HCT116 (cell line): Measurements from ENCODE around the gene ARFIP2. TPM values are rescaled to one million over a fixed set of nuclear protein-coding genes. Genes with fewer than 3 reads are reported as not detected.

Experiments
- ATAC-seq: fragments of 200-7000 bp; cut with Tn5 transposase; 2 replicates; pipeline ENCODE4 v1.9.1; 2020; ENCODE audit warnings: mild to moderate bottlenecking, moderate library complexity
- BruUV-seq: library from RNA; stranded (reverse); fragments of 400-500 nt; replicated peaks from 2 replicates; lab custom pipeline; 2021; lab: Mats Ljungman, UMichigan
- CTCF ChIA-PET: fragments of 300-600 bp; sonication (Branson Sonifier 250); formaldehyde crosslinking; loops from one replicate; lab custom pipeline; 2021; ENCODE audit warnings: antibody characterized with exemption; lab: Charles Lee
- POLR2A ChIA-PET: fragments of 300-600, 350-600 bp; sonication (Branson Sonifier 250); formaldehyde crosslinking; loops from one replicate; lab custom pipeline; 2021; ENCODE audit warnings: antibody characterized with exemption; lab: Charles Lee
- RAD21 ChIA-PET, 2 experiments: fragments of 300-600 bp; sonication (Branson Sonifier 250); formaldehyde crosslinking; loops; one replicate each; lab custom pipeline; 2023; ENCODE audit warnings: low total read pairs in 2 of 2; ENCODE audit not compliant: uncharacterized antibody in 2 of 2, unreplicated experiment in 2 of 2, low non-redundant PET in 1 of 2; lab: Charles Lee
- DNase-seq: peaks from one replicate; pipeline ENCODE4 v3.0.0-alpha.2; 2010; ENCODE audit warnings: low read depth, low spot score
- H2AFZ ChIP-seq: fragments of 200-600 bp; shearing (Covaris generic), sonication (generic); 2 replicates; pipeline ENCODE4 v1.6.1; 2017; ENCODE audit warnings: low read depth, mixed run types, mixed read lengths, antibody characterized with exemption, low read length; ENCODE audit not compliant: poor library complexity, severe bottlenecking
- H3K27ac ChIP-seq: 2 replicates; pipeline ENCODE4 v1.5.1; 2012; ENCODE audit warnings: low read depth, low read length
- H3K27me3 ChIP-seq: fragments of 200-600 bp; sonication (generic); 2 replicates; pipeline ENCODE4 v1.6.1; 2016; ENCODE audit warnings: mixed run types, low read length, mixed read lengths; ENCODE audit not compliant: insufficient read depth
- H3K36me3 ChIP-seq, 2 experiments: fragments of 200-500 bp in 1 of 2; fragments of 200-600 bp in 1 of 2; sonication (Bioruptor generic) in 1 of 2; sonication (generic) in 1 of 2; 2 replicates each; pipeline versions ENCODE4 v1.5.1 to v1.6.1; 2014 to 2016; ENCODE audit warnings: low read length in 2 of 2, inconsistent platforms in 1 of 2, mixed read lengths in 1 of 2, mixed run types in 1 of 2; ENCODE audit not compliant: insufficient read depth in 2 of 2, control insufficient read depth in 1 of 2
- H3K4me1 ChIP-seq, 2 experiments: fragments of 200-600 bp in 1 of 2; sonication (generic) in 1 of 2; 2 replicates each; pipeline versions ENCODE4 v1.5.1 to v1.6.1; 2012 to 2017; ENCODE audit warnings: low read length in 2 of 2, inconsistent platforms in 1 of 2, mild to moderate bottlenecking in 1 of 2, mixed read lengths in 1 of 2, mixed run types in 1 of 2, moderate library complexity in 1 of 2; ENCODE audit not compliant: insufficient read depth in 2 of 2, control insufficient read depth in 1 of 2
- H3K4me2 ChIP-seq: fragments of 200-600 bp; sonication (generic); 2 replicates; pipeline ENCODE4 v1.6.1; 2017; ENCODE audit warnings: mixed run types, low read length, mixed read lengths
- H3K4me3 ChIP-seq, 2 experiments: fragments of 200-600 bp in 1 of 2; sonication (generic) in 1 of 2; replicated peaks in 1 of 2; 2 replicates each; pipeline ENCODE4 v1.5.1; 2011 to 2016; ENCODE audit warnings: low read length in 2 of 2, control low read depth in 1 of 2, low read depth in 1 of 2, mild to moderate bottlenecking in 1 of 2, mixed read lengths in 1 of 2, mixed run types in 1 of 2
- H3K79me2 ChIP-seq: fragments of 200-600 bp; sonication (generic); 2 replicates; pipeline ENCODE4 v1.6.1; 2017; ENCODE audit warnings: mild to moderate bottlenecking, mixed run types, low read length, moderate library complexity, mixed read lengths; ENCODE audit not compliant: insufficient read depth
- H3K9ac ChIP-seq: fragments of 200-600 bp; sonication (generic); 2 replicates; pipeline ENCODE4 v1.6.1; 2016; ENCODE audit warnings: low read length, mixed read lengths
- H3K9me2 ChIP-seq: fragments of 200-600 bp; sonication (generic), shearing (Covaris generic); 2 replicates; pipeline ENCODE4 v1.6.1; 2017; ENCODE audit warnings: mixed run types, mild to moderate bottlenecking, moderate library complexity; ENCODE audit not compliant: insufficient read depth
- H3K9me3 ChIP-seq, 2 experiments: fragments of 200-500 bp in 1 of 2; fragments of 200-600 bp in 1 of 2; sonication (Bioruptor generic) in 1 of 2; sonication (generic) in 1 of 2; 2 replicates each; pipeline ENCODE4 v1.6.1; 2014 to 2017; ENCODE audit warnings: low read length in 2 of 2, mixed read lengths in 2 of 2, inconsistent platforms in 1 of 2, low read depth in 1 of 2, mild to moderate bottlenecking in 1 of 2, mixed run types in 1 of 2, moderate library complexity in 1 of 2; ENCODE audit not compliant: control insufficient read depth in 1 of 2, insufficient read depth in 1 of 2
- H4K20me1 ChIP-seq: fragments of 200-600 bp; sonication (generic), shearing (Covaris generic); 2 replicates; pipeline ENCODE4 v1.6.1; 2017; ENCODE audit warnings: mixed run types, mild to moderate bottlenecking, moderate library complexity; ENCODE audit not compliant: insufficient read depth
- ATF3 ChIP-seq: IDR thresholded peaks from 2 replicates; pipeline ENCODE4 v1.6.1; 2012
- CEBPB ChIP-seq: IDR thresholded peaks from 2 replicates; pipeline ENCODE4 v1.6.1; 2012; ENCODE audit warnings: low read depth
- CTCF ChIP-seq, 3 experiments: fragments of 200-600 bp in 1 of 3; sonication (generic) in 1 of 3; IDR thresholded peaks in 2 of 3; conservative IDR thresholded peaks in 1 of 3; 2 replicates each; pipeline ENCODE4 v1.5.1; 2012 to 2017; ENCODE audit warnings: low read depth in 2 of 3, low read length in 2 of 3, antibody characterized with exemption in 1 of 3, borderline replicate concordance in 1 of 3, control low read depth in 1 of 3, mild to moderate bottlenecking in 1 of 3, mixed read lengths in 1 of 3, mixed run types in 1 of 3, moderate library complexity in 1 of 3; ENCODE audit not compliant: insufficient read depth in 1 of 3
- EGR1 ChIP-seq: IDR thresholded peaks from 2 replicates; pipeline ENCODE4 v1.6.1; 2012; ENCODE audit warnings: low read depth
- EZH2phosphoT487 ChIP-seq: fragments of 200-600 bp; IDR thresholded peaks from 2 replicates; pipeline ENCODE4 v1.6.1; 2018; ENCODE audit warnings: antibody characterized with exemption, borderline replicate concordance
- FOSL1 ChIP-seq: IDR thresholded peaks from 2 replicates; pipeline ENCODE4 v1.6.1; 2012; ENCODE audit warnings: low read depth
- JUND ChIP-seq: IDR thresholded peaks from 2 replicates; pipeline ENCODE4 v1.6.1; 2012
- POLR2A ChIP-seq: IDR thresholded peaks from 2 replicates; pipeline ENCODE4 v1.7.0; 2011; ENCODE audit warnings: borderline replicate concordance; ENCODE audit not compliant: insufficient read depth, insufficient read length; ENCODE audit errors: extremely low read depth
- SRF ChIP-seq: IDR thresholded peaks from 2 replicates; pipeline ENCODE4 v1.6.1; 2012; ENCODE audit warnings: low read depth
- TCF7L2 ChIP-seq: IDR thresholded peaks from 2 replicates; pipeline ENCODE4 v1.7.0; 2011; ENCODE audit warnings: borderline replicate concordance, inconsistent platforms; ENCODE audit not compliant: insufficient read depth, insufficient read length; ENCODE audit errors: extremely low read depth
- intact Hi-C: fragments of 100-400 bp; cut with micrococcal nuclease; formaldehyde crosslinking; loops from 2 replicates; pipeline ENCODE4 v1.10.0; 2022
- total RNA-seq: library from RNA; stranded (reverse); gene quantifications from one replicate; pipeline ENCODE4 v1.2.1, GENCODE V29; 2021; ENCODE audit not compliant: unreplicated experiment

The ARFIP2 gene
- total RNA-seq, 1 experiment from 2014 or later: 77.9 TPM

- no peaks in the 10 kb centered on the region for H3K9me2 ChIP-seq
- H3K9me3 ChIP-seq: no peaks in the 10 kb centered on the region
- peak overlapping the region; percentile 57; the same call in 1 of the 2 replicates for H3K27ac ChIP-seq
- peaks cover 52% of the 10 kb centered on the region for H3K79me2 ChIP-seq
- no peaks in the 10 kb centered on the region; the same call in 1 of the 2 replicates for H4K20me1 ChIP-seq
- peak overlapping the region; percentile 93 for H3K4me2 ChIP-seq
- H3K36me3 ChIP-seq: peaks cover 25 to 64% of the 10 kb centered on the region in 2 experiments
- CTCF ChIA-PET: interaction anchor here (1.1 to 1.5 kb wide), 2 partner anchors 44 to 103 kb away, joined by 3 to 11 read pairs; no protein-coding TSS in a partner anchor
- no peaks in the 10 kb centered on the region for H3K27me3 ChIP-seq
- ATAC-seq (no peak), DNase-seq (no peak)
- H3K4me3 ChIP-seq: peak overlapping the region; percentile 86 to 96
- RAD21 ChIA-PET: no interaction called here
- no peak overlapping the region for H2AFZ ChIP-seq
- peak overlapping the region; percentile 93 for H3K9ac ChIP-seq
- BruUV-seq: no TSS peak
- peaks cover 13 to 21% of the 10 kb centered on the region in 2 experiments; a peak in 3 of 4 replicates for H3K4me1 ChIP-seq
- TF ChIP-seq CTCF (IDR thresholded peaks at IDR 0.05 in 2 of 3, conservative IDR thresholded peaks at IDR 0.05 in 1 of 3; ENCODE audit: borderline replicate concordance in 1 of 3, insufficient read depth in 1 of 3, low read depth in 2 of 3, low read length in 2 of 3) (no peak), ATF3 (no peak), TCF7L2 (no peak), FOSL1 (no peak), SRF (no peak), JUND (no peak), CEBPB (no peak), EZH2phosphoT487 (no peak), EGR1 (no peak), POLR2A (no peak)
- POLR2A ChIA-PET: no interaction called here
- intact Hi-C loops: no loop called here
Observed at GRCh38 chr11:6482441-6482840, 1.3 kb upstream of the ARFIP2 start.
